NCI-H128 (cell line): Measurements from ENCODE around the gene FAM174B.
"Not testable (repeated sequence)": the region's sequence is repeated elsewhere in the genome, so short reads cannot be mapped to it uniquely, and the experiment has no call there.

Experiments used
- DNase-seq: peaks from one replicate; lab custom pipeline; 2025; ENCODE audit not compliant: unreplicated experiment; lab: John Stamatoyannopoulos, UW

FAM174B gene

DNA sequence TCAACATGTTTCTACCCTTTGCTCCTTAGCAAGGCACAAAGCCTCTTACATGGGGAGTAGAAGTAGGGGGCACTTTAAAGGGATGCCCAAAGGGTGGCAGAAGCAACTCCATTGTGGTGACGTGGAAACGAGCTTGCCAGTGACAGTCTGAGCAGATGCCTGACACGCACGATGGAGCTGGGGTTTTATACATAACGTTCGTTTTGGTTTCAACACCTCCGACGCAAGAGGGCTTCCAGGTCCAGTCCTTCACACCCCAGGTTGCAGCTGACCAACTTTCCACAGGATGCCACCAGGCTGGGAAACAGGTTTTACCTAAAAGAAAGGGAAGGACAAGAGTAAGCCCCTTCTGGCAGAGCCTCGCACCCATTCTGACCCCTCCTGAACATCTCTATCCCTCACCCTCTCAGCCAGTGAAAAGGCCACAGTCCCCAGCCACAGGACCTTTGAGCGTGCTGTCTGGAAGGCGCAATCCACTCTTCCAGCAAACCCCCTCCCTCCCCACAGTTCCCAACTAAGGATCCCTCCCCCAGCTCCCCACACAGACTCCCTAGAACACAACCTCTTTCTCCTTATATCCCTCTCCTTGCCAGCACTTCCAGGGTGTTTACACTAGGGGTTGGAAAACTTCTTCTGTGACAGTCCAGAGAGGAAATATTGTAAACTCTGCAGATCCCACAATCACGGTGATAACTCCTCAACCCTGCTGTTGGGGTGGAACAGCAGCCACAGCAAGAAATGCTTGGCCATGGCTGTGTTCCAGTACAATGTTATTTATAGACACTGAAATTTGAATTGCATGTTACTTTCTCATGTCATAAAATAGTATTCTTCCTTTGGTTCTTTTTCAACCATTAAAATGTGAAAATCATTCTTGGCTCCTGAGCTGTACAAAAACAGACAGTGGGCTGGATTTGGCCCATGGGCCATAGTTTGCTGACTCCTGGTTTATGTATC is 36.2 kb downstream of the FAM174B start:
- no peak for DNase-seq

- DNase-seq: no peak
Observed at GRCh38 chr15:92617549-92618520, 37.7 kb downstream of the FAM174B start.

- no peak for DNase-seq
Observed at GRCh38 chr15:92616621-92617548, 38.7 kb downstream of the FAM174B start.

- DNase-seq: no peak
Observed at GRCh38 chr15:92614791-92615785, 40.5 kb downstream of the FAM174B start.

- DNase-seq: no peak
Observed at GRCh38 chr15:92614301-92614700, 41.3 kb downstream of the FAM174B start.

DNA sequence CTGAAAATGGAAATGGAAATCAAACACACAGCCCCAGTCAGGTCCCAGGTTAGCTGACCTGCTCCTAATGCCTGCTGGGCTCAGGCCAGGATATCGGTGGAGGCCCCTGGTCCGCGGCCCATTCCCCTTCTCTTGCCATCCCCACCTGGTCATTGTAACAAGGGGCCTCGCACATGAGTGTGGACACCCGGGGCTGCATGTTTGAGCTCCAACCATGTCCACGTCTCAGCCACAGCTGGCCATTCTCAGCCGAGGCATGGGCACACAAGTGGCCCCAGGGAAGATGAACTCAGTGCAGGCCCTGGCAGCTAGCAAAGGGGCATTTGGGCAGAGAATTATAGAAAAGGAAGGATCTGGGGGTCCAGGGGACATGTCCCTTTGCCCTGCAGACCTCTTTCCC is 41.7 kb downstream of the FAM174B start:
- no peak for DNase-seq

DNA sequence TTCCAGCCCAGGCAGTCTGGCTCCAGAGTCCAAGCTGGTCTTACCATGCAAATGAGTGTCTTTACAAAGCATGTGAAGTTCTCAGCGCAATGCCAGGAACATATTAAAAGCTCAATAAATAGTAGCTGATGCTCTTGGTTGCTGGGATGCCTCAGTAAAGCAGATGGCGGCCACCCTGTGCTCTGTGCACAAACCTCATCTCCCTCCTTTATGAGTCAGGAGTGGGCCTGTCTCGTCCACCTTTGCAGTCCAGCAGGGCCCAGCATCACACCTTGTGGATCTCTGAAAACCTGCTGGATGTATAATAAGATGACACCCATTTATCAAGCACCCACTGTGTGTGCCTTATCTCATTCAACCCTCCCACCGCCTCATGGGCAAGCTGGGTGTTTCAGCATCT is 42.7 kb downstream of the FAM174B start:
- DNase-seq: no peak

DNA sequence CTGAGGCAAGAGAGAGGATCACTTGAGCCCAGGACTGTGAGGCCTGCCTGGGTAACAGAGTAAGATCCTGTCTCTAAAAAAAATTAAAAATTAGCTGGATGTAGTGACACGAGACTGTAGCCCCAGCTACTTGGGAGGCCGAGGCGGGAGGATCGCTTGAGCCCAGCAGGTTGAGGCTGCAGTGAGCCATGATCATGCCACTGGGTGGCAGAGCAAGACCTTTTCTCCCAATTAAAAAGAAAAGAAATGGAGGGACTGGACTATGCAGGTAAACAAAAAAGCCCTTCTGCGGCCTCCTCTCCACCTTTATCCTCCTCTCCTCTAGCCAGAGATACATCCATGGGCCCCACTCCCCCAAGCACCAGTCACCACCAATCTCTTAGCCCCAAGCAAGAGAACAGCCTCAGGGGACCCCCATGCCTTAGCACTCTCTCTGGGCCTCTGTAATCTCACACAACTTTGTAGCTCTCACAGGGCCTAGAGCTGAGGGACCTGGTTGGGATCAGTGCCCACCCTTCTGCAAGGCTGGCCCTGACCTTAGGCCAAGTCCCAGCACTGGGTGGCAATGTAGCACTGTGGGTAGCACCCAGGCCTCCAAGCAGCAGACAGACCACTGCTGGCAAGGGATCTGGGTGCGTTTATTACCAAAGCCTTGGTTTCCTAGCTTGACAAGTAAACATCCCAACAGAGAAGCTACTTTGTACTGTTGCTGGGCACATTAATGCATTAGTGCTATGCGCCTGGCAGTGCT is 43.4 kb downstream of the FAM174B start:
- DNase-seq: no peak

GRCh38 chr15:92611150-92611549 is 44.4 kb downstream of the FAM174B start:
- DNase-seq: no peak

GRCh38 chr15:92610101-92610520 is 45.5 kb downstream of the FAM174B start:
- no peak for DNase-seq

DNA sequence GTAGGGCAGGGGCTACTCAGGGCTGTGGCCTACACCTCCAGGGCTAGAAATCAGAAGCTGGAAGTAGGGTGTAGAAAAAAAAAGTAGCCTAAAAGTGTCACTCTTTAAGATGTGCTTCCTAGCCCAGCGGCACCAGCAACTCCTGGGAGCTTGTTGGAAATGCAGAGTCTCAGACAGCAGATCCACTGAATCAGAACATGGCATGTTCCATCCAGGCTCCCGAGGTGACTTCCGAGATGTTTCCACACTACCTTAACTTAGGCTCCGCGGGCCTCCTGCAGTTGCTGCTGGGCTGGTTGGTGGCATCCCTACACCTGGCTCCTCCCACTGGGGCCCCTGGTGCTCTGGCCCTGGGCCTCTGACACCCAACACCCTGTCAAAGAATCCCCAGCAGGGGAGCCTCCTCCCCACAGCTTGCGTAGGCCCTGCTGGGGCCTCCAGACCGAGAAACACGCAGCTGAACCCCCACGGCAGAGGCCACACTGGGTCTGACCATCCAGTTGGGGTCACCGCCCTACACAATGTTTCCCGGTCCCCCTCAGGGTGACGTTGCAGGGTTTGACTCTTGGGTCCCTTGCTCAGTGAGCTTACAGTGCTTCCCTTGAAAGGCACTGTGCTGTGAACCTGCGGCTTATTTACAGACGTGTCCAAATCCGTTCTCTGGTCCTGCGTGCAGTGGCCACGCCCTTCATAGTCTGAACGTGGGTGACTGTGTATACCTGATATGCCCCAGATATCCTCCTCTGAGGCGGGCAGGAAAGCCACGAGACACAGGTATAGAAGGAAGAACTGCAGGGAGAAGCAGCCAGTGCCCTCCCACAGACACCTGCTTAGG is 46.5 kb downstream of the FAM174B start:
- no peak for DNase-seq

DNA sequence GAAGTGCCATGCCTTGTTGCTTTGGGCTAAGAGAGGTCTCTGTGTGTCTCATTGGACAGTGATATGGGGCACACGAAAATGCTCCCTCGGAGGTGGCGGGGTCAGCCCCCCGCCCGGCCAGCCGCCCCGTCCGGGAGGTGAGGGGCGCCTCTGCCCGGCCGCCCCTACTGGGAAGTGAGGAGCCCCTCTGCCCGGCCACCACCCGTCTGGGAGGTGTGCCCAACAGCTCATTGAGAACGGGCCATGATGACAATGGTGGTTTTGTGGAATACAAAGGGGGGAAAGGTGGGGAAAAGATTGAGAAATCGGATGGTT is 48.8 kb downstream of the FAM174B start:
- DNase-seq: not testable (repeated sequence)

DNA sequence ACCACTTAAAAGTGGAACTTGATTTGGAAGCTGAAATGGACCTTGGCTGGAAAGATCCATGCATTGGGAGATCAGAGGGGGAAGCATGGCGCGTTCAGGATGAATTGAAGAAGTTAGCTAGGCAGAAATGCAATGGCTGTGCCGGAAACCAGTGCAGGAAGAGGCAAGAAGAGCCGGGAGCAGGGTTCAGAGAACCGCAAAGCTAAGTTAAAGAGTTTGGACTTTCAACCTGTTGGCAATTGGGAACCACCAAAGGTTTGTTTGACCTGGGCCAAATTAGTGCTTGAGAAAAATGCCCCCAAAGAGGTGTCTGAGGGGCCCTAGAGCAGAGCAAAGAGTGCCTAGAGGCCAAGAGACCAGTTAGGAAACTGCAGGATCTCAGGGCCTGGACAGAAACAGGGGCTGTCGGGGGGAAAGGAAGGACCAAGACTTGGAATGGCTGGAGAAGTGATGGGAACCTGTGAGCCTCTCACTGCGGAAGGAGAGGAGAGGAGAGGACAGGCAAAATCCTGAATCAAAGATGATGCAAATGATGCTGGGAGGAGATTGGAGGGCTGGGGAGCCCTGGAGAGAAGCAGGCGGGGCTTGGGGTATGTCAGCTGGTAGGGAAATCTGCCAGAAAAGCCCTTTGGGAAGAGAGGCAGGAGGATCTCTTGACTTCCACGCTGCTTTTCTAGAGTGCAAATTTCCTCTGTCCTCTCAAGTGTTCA is 49.3 kb downstream of the FAM174B start:
- DNase-seq: no peak

GRCh38 chr15:92605225-92605944 is 50.2 kb downstream of the FAM174B start:
- DNase-seq: no peak

GRCh38 chr15:92603743-92604470 is 51.7 kb downstream of the FAM174B start:
- DNase-seq: no peak

GRCh38 chr15:92603278-92603677 is 52.3 kb downstream of the FAM174B start:
- DNase-seq: no peak
